ENCODE data around the gene PPFIA1.
A peak's percentile ranks its signal among the peaks of the same experiment; 100 is the strongest.
"Not testable (repeated sequence)": the region's sequence is repeated elsewhere in the genome, so short reads cannot be mapped to it uniquely, and the experiment has no call there.

Gene PPFIA1

GRCh38 chr11:70290361-70291065 is 20.0 kb downstream of the PPFIA1 start:
- in situ Hi-C loops (cut with HindIII; ENCODE audit: low sequenced_read_pairs) = no loop called here
- no peak for TF ChIP-seq CTCF (IDR thresholded peaks at IDR 0.05; ENCODE audit: low read depth, low read length)
- DNase-seq (ENCODE audit: low read depth, low spot score) = no peak
- H3K4me3 ChIP-seq (ENCODE audit: low read depth, low read length) = no peak overlapping the region

- in situ Hi-C loops (cut with HindIII; ENCODE audit: low sequenced_read_pairs) = no loop called here
- H3K4me3 ChIP-seq (ENCODE audit: low read depth, low read length) = no peak overlapping the region
- DNase-seq (ENCODE audit: low read depth, low spot score) = no peak
- no peak for TF ChIP-seq CTCF (IDR thresholded peaks at IDR 0.05; ENCODE audit: low read depth, low read length)
Observed at GRCh38 chr11:70292166-70292565, 21.7 kb downstream of the PPFIA1 start.

- no peak for TF ChIP-seq CTCF (IDR thresholded peaks at IDR 0.05; ENCODE audit: low read depth, low read length)
- no peak overlapping the region for H3K4me3 ChIP-seq (ENCODE audit: low read depth, low read length)
- DNase-seq (ENCODE audit: low read depth, low spot score) = no peak
- in situ Hi-C loops (cut with HindIII; ENCODE audit: low sequenced_read_pairs) = no loop called here
Observed at GRCh38 chr11:70292863-70293262, 22.4 kb downstream of the PPFIA1 start.

GRCh38 chr11:70295166-70295565 is 24.7 kb downstream of the PPFIA1 start:
- H3K4me3 ChIP-seq (ENCODE audit: low read depth, low read length); in situ Hi-C loops (cut with HindIII; ENCODE audit: low sequenced_read_pairs); DNase-seq (ENCODE audit: low read depth, low spot score): not testable (repeated sequence)

- DNase-seq (ENCODE audit: low read depth, low spot score) = no peak
- no peak for TF ChIP-seq CTCF (IDR thresholded peaks at IDR 0.05; ENCODE audit: low read depth, low read length)
- in situ Hi-C loops (cut with HindIII; ENCODE audit: low sequenced_read_pairs) = no loop called here
Observed at GRCh38 chr11:70296681-70297080, 26.2 kb downstream of the PPFIA1 start.

GRCh38 chr11:70297341-70297740 is 26.9 kb downstream of the PPFIA1 start:
- DNase-seq (ENCODE audit: low read depth, low spot score) = no peak
- no peak for TF ChIP-seq CTCF (IDR thresholded peaks at IDR 0.05; ENCODE audit: low read depth, low read length)
- no peak overlapping the region for H3K4me3 ChIP-seq (ENCODE audit: low read depth, low read length)
- in situ Hi-C loops (cut with HindIII; ENCODE audit: low sequenced_read_pairs) = no loop called here

More at GRCh38 chr11:70296681-70297080, 26.2 kb downstream of the PPFIA1 start:
- H3K4me3 ChIP-seq (ENCODE audit: low read depth, low read length) = no peak overlapping the region

- TF ChIP-seq CTCF (IDR thresholded peaks at IDR 0.05; ENCODE audit: low read depth, low read length) = no peak
- no peak overlapping the region for H3K4me3 ChIP-seq (ENCODE audit: low read depth, low read length)
- DNase-seq (ENCODE audit: low read depth, low spot score) = peak; percentile 17
- in situ Hi-C loops (cut with HindIII; ENCODE audit: low sequenced_read_pairs) = no loop called here
Observed at GRCh38 chr11:70298243-70298915, 27.9 kb downstream of the PPFIA1 start.
